GM13976 (cell line): Measurements from ENCODE around the gene HOXD9.

Experiments used
- DNase-seq: peaks from one replicate; pipeline ENCODE4 v3.0.0; 2012; ENCODE audit warnings: low spot score
- CTCF ChIP-seq: IDR thresholded peaks from 2 replicates; pipeline ENCODE4 v1.5.1; 2012; ENCODE audit warnings: borderline replicate concordance, mild to moderate bottlenecking; ENCODE audit not compliant: insufficient read depth; ENCODE audit errors: extremely low read depth, missing control alignments, control extremely low read depth
- in situ Hi-C: fragments of 300-500 bp; cut with MboI; formaldehyde crosslinking; loops from one replicate; pipeline ENCODE4 v1.12.0; 2022; ENCODE audit warnings: low sequenced_read_pairs, mixed read lengths, inconsistent platforms; ENCODE audit not compliant: unreplicated experiment

HOXD9 gene

GRCh38 chr2:176130957-176131847 is 8.7 kb downstream of the HOXD9 start:
- in situ Hi-C loops, result loop anchor here (25.0 kb wide), 1 partner anchor 681 kb away; no protein-coding TSS in a partner anchor
- no peak for DNase-seq
- TF ChIP-seq CTCF, result no peak

GRCh38 chr2:176131848-176132158 is 9.3 kb downstream of the HOXD9 start:
- in situ Hi-C loops, result loop anchor here (25.0 kb wide), 1 partner anchor 680 kb away; no protein-coding TSS in a partner anchor
- no peak for DNase-seq
- no peak for TF ChIP-seq CTCF

- TF ChIP-seq CTCF, result no peak
- in situ Hi-C loops, result loop anchor here (25.0 kb wide), 1 partner anchor 680 kb away; no protein-coding TSS in a partner anchor
- no peak for DNase-seq
Observed at GRCh38 chr2:176132205-176133171, 10.0 kb downstream of the HOXD9 start.

- in situ Hi-C loops, result loop anchor here (25.0 kb wide), 1 partner anchor 679 kb away; no protein-coding TSS in a partner anchor
- TF ChIP-seq CTCF, result no peak
- DNase-seq, result no peak
Observed at GRCh38 chr2:176133389-176133788, 10.9 kb downstream of the HOXD9 start.

- in situ Hi-C loops, result loop anchor here (25.0 kb wide), 1 partner anchor 678 kb away; no protein-coding TSS in a partner anchor
- no peak for DNase-seq
- no peak for TF ChIP-seq CTCF
Observed at GRCh38 chr2:176134035-176134434, 11.5 kb downstream of the HOXD9 start.

- DNase-seq, result no peak
- in situ Hi-C loops, result loop anchor here (25.0 kb wide), 1 partner anchor 677 kb away; no protein-coding TSS in a partner anchor
- no peak for TF ChIP-seq CTCF
Observed at GRCh38 chr2:176135035-176135440, 12.5 kb downstream of the HOXD9 start.
